ENCODE measurements around the gene MYRIP.
A peak's percentile ranks its signal among the peaks of the same experiment; 100 is the strongest.

DNA sequence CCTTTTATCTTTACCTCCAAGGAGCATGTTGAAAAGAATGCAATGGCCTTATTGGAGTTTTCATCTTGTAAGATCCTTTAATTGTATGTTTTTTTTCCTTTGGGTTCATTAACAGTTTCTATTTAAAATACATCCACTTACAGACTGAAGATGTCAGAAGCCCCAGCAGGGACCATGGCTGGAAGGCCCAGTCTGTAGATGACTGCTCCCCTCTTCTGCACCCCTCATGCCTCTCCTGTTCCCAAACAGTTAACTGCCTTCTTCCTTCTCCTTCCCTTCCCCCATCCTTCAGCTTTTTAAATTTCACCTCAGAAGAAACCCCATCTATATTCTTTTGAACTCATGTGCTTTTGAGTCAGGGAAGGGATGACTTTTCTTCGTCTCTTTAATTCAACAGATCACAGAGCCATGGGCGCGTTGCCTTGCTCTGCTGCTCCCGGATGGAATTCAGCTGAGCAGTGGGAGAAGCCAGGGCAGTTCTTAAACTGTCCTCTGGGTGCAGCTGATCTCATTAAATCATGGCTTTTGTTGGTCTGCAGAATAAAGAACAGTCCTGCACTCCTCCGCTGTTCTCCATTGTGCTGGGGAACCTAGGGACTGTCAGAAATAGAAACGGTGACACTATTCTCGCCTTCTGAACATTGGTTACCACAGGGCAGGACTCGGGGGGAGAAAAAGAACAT, 428.6 kb downstream of the MYRIP start:
- TF ChIP-seq CTCF (conservative IDR thresholded peaks at IDR 0.05; ENCODE audit: low read depth in 2 of 2), result peak; percentile 26 to 48
- TF ChIP-seq REST (IDR thresholded peaks at IDR 0.05; ENCODE audit: unreplicated experiment), result no peak
- TF ChIP-seq EZH2 (IDR thresholded peaks at IDR 0.05; ENCODE audit: low read depth, unreplicated experiment), result no peak
- no peak for TF ChIP-seq POLR2AphosphoS5 (IDR thresholded peaks at IDR 0.05; ENCODE audit: low read depth)
- TF ChIP-seq JUNB (IDR thresholded peaks at IDR 0.05; ENCODE audit: unreplicated experiment), result no peak
- TF ChIP-seq NANOG (IDR thresholded peaks at IDR 0.05; ENCODE audit: borderline replicate concordance), result no peak
- no peak for TF ChIP-seq EZH2phosphoT487 (IDR thresholded peaks at IDR 0.05; ENCODE audit: unreplicated experiment)
- TF ChIP-seq ETS1 (IDR thresholded peaks at IDR 0.05), result no peak
